HG03095 (cell line): Measurements from ENCODE around the gene STAT5A.
"Not testable (repeated sequence)": the region's sequence is repeated elsewhere in the genome, so short reads cannot be mapped to it uniquely, and the experiment has no call there.

Experiments
- ATAC-seq: cut with Tn5 transposase; IDR thresholded peaks from one replicate; pipeline ENCODE4 v1.9.1; 2021; ENCODE audit warnings: moderate library complexity; ENCODE audit not compliant: unreplicated experiment

STAT5A gene

DNA sequence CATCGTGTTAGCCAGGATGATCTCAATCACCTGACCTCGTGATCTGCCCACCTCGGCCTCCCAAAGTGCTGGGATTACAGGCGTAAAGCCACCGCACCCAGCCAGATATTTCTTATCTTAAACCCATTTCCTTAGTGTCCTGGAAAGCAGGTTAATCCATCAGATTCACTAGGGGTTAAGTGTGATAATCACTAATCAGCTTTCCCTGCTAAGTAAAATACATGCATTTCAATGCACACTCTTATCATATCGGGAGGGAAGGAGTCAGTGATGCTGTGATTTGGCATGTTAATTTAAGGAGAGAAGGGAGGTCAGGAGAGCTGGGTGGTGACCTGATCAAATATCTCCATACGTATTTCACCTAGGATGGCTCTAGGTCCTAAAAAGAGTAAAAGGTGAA, 70.8 kb downstream of the STAT5A start:
- ATAC-seq = no peak

- not testable (repeated sequence) for ATAC-seq
These were observed 72.1 kb downstream of the STAT5A start for GRCh38 chr17:42360388-42360787.
